Stimulated activated CD4-positive, alpha-beta T cell treated with anti-CD3 and anti-CD28 coated beads, Interleukin-1b, Interleukin-23, amount 100 ng/mL, for 48 hours (primary cell): Measurements from ENCODE around the gene SEPTIN6.
"Not testable (repeated sequence)": the region's sequence is repeated elsewhere in the genome, so short reads cannot be mapped to it uniquely, and the experiment has no call there.

Source experiments
- DNase-seq: peaks from one replicate; pipeline ENCODE4 v3.0.0-alpha.2; 2020

SEPTIN6 gene

DNA sequence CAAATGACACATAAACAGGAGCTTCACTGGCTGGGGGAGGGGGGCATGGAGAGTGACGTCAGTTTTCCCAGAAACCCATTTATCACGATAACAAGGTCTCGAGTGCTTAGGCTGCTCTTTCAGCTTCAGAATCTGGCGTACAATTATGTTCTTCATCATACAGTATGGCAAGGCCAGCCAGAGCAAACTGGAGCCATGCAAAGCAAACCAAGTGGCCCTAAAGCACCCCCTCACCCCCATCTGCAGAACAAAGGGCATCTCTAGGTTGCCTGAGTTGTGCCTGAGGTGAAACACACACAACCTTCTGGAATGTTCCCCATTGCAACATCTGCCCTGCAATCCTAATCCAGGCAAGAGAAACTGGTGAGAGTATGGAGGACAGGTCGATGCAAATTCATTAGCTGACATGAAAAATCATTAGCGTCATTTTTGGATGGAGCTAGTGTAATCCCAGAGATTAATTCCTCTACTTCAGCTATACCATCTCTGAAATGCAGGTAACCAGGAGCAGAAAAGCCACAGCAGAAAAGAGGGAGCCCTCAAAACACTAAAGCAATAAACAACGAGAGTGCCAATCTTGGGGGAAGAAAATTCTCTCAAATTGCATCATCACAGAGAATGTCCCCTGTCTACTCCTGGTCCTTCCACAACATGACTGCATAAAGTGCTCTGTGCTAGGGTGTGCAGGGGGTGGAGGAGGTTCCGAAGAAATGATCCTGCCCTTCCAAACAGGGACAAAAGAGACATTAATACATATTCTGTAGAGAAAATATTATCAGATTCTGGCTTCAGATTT, 1.8 kb downstream of the SEPTIN6 start:
- DNase-seq, result peak; percentile 80

- DNase-seq, result no peak
Measured at GRCh38 chrX:119688911-119689321, 4.1 kb downstream of the SEPTIN6 start.

- no peak for DNase-seq
Measured at GRCh38 chrX:119687661-119688413, 5.1 kb downstream of the SEPTIN6 start.

- no peak for DNase-seq
Measured at GRCh38 chrX:119686087-119686691, 6.8 kb downstream of the SEPTIN6 start.

- peak; percentile 51 for DNase-seq
Measured at GRCh38 chrX:119685225-119686066, 7.5 kb downstream of the SEPTIN6 start.

DNA sequence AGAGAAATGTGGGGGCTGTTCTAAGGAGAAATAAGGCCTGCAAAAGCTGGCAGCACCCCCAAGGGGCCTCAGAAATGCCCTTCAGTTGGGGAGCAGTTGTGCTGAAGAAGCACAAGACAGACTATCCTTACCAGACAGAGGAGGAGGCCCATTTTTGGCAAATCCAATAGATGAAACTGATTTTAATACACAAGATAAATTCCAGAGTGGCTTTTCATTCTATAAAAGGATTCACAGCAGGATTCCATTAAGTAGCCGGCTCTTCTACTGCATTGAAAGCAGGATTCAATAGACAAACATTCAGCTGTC, 8.1 kb downstream of the SEPTIN6 start:
- DNase-seq, result no peak

GRCh38 chrX:119684312-119684711, 8.7 kb downstream of the SEPTIN6 start:
- DNase-seq, result not testable (repeated sequence)

DNA sequence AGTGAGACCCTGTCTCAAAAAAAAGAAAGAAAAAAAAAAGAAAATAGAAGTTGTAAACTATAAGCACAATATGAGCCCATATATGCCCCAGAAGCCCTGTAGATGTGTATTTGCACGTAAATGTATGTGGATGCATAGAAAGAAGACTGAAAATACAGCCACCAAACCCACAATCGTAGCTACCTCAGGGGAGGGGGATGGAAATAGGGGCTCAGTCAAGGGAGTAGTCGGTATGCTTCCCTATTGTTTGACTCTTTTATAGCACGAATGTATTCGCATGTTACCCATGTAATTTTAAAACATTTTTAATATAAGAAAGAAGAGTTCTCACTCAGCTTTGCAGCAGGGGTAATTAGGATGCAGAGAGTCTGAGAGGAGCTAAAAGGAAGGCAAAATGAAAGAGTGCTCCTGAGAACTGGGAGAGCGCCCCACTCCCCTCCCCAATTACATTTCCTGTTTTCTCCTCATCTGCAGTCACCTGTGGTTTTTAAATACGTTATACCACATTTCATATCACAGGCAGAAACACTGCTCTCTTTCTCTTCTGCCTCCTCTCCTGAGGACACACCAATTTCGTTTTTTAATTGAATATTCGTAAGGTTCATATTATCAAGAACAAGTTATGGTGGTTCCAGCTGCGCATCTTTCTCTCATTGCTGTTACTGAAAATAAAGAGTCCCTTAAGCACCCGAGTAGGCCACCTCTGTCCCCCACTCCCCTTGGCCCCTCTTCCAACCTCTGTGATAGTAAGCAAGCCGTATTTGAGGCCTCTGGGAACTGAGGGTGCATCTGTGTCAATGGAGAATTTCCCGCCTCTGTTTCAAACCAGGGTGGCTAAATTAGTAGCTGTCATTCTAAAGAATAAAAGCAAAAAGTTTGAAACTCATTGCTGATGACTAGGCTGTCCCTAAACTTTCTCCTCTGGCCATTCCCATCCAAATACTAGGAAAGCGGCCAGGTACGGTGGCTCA, 10.7 kb downstream of the SEPTIN6 start:
- no peak for DNase-seq

GRCh38 chrX:119677654-119677981, 15.3 kb downstream of the SEPTIN6 start:
- DNase-seq, result no peak

DNA sequence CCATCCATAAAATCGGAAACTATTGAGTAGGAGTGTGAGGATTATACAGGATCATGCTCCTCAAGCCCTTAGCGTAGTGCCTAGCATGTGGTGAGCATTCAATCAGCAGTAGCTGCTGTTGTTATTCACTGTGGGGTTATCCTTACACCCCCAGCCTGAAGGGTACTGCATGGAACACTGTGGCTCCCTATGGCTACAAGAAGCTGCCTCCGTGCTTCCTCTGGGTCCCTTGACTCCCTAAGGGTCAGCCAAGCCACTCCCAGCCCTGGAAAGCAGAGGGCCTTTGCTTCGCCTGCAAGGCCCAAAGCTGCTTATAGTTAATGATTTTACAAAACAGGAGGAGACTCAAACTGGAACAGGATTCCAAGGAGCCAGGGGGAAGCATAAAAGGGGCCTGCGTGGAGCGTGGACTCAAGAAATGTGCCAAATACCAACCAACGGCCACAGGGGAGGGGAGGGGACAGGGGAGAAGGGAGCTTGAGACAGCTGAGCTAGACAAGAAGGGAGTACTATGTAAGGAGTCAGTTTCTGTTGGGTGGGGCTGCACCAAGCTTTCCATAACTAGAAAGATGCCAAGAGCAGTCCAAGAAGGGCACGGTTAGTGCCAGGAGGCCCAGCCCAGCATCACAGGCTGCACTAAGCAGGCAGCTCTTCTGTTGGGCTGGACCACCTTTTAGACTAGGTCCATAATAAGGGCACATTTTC, 15.9 kb downstream of the SEPTIN6 start:
- no peak for DNase-seq

DNA sequence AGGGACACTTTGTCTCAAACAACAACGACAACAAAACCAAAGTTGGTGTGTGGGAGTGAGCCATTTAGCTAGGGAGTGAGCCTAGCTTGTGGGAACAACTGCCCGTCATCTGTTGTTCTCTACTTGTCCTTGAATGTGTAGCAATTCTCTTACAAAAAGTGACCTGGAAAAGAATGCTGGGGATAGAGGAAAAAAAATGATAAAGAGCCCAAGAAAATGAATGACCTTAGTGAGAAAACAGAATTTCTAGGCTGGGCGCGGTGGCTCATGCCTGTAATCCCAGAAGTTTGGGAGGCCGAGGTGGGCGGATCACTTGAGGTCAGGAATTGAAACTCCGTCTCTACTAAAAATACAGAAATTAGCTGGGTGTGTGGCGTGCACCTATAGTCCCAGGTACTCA, 19.6 kb downstream of the SEPTIN6 start:
- no peak for DNase-seq

DNA sequence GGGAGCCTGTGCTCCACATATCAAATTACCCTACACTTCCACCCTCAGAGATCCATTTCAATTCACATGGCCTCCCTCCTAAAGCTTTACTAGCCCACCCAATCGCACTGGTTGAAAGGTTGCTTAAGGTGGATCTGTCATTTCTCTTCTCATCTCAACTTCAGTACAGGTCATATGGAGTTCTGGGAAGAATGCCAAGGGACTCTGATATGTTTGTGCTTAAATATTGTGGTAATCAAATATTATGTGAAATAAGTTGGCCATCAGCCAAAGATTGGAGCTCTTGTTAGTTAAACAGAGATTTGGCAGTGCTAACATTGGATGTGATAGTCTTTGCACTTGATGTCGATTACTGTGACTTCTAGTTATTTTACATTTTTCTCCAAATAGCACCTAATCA, 20.5 kb downstream of the SEPTIN6 start:
- DNase-seq, result no peak

- DNase-seq, result no peak
Measured at GRCh38 chrX:119669424-119670037, 23.4 kb downstream of the SEPTIN6 start.

GRCh38 chrX:119667111-119667878, 25.7 kb downstream of the SEPTIN6 start:
- DNase-seq, result no peak

DNA sequence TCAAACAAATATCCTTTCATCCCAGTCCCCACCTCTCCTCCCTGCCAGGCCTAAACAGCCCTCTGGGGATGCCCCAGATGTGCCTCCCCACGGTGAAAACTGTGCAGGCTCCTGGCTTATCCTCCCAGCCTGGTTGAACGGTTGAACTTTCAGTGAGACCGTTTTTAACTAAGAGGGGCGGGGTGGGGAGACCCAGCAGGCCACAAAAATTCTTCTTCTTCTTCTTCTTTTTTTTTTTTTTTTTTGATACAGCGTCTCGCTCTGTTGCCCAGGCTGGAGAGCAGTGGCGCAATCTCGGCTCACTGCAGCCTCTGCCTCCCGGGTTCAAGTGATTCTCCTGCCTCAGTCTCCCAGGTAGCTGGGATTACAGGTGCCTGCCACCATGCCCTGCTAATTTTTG, 28.1 kb downstream of the SEPTIN6 start:
- not testable (repeated sequence) for DNase-seq

GRCh38 chrX:119661486-119661885, 31.5 kb downstream of the SEPTIN6 start:
- DNase-seq, result no peak

DNA sequence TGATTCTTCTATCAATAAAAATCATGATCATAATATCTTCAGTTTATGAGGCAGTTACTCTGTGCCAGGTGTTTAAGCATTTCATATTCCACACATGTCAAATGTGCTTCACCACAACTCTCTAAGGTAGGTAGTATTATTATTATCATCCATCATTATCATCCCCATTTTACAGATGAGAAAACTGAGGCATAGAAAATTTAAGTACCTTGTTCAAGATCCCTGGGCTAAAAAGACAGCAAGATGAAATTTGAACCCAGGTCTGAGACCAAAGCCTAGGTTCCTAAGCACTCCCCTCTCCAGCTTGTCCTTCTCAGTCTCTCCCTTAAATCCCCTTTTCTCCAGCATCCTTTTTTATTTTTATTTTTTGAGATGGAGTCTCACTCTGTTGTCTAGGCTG, 33.4 kb downstream of the SEPTIN6 start:
- no peak for DNase-seq

GRCh38 chrX:119655125-119655524, 37.8 kb downstream of the SEPTIN6 start:
- peak; percentile 69 for DNase-seq

DNA sequence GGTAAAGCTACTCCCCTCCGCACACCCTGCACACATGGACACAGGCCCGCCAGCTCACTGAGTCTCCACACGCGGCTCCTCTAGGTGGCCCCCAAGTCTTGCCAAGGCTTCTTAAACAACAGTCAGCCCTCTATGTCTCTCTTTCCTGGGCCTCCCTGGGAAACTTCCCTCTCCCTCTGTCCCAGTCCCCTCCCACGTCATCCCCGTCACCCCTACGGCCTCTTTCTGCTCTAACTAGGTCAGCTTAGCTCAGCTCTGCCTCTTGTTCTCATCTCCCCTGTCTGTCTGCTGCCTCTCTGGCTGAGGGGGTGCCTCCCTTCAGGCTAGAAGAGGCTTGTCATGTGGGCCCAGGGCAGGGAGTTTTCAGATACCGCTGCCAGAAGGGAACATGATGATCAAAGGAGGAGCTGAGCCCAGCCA, 38.8 kb downstream of the SEPTIN6 start:
- DNase-seq, result no peak

- DNase-seq, result no peak
Measured at GRCh38 chrX:119648421-119648775, 44.6 kb downstream of the SEPTIN6 start.
